GM21619 (cell line): ENCODE measurements around the gene ANKS1A.
A peak's percentile ranks its signal among the peaks of the same experiment; 100 is the strongest.
"Not testable (repeated sequence)": the region's sequence is repeated elsewhere in the genome, so short reads cannot be mapped to it uniquely, and the experiment has no call there.

Experiments
- ATAC-seq: cut with Tn5 transposase; IDR thresholded peaks from one replicate; pipeline ENCODE4 v1.9.1; 2021; ENCODE audit not compliant: unreplicated experiment

Gene ANKS1A

GRCh38 chr6:34877869-34878485 is 11.1 kb upstream of the ANKS1A start:
- no peak for ATAC-seq

GRCh38 chr6:34884073-34884472 is 5.0 kb upstream of the ANKS1A start:
- not testable (repeated sequence) for ATAC-seq

- no peak for ATAC-seq
Observed at GRCh38 chr6:34884996-34885395, 4.1 kb upstream of the ANKS1A start.

- not testable (repeated sequence) for ATAC-seq
Observed at GRCh38 chr6:34885837-34886236, 3.2 kb upstream of the ANKS1A start.

GRCh38 chr6:34887753-34888513 is 1.1 kb upstream of the ANKS1A start, which contains the start of gene TAF11:
Gene TAF11 (minus strand): TSS chr6:34888042. CDS start chr6:34887957, 85 bp downstream.
- ATAC-seq: peak; percentile 78

- no peak for ATAC-seq
Observed at GRCh38 chr6:34888514-34888856, 570 bp upstream of the ANKS1A start.

- no peak for ATAC-seq
Observed at GRCh38 chr6:34890533-34890925, 1.5 kb downstream of the ANKS1A start.

GRCh38 chr6:34891296-34891695 is 2.2 kb downstream of the ANKS1A start:
- no peak for ATAC-seq

- ATAC-seq: no peak
Observed at GRCh38 chr6:34894693-34895092, 5.6 kb downstream of the ANKS1A start.

GRCh38 chr6:34897130-34897529 is 8.1 kb downstream of the ANKS1A start:
- no peak for ATAC-seq

- no peak for ATAC-seq
Observed at GRCh38 chr6:34897716-34898115, 8.7 kb downstream of the ANKS1A start.

GRCh38 chr6:34899748-34900147 is 10.7 kb downstream of the ANKS1A start:
- not testable (repeated sequence) for ATAC-seq

GRCh38 chr6:34900321-34901031 is 11.4 kb downstream of the ANKS1A start:
- ATAC-seq: no peak

- ATAC-seq: no peak
Observed at GRCh38 chr6:34901930-34902329, 12.9 kb downstream of the ANKS1A start.

GRCh38 chr6:34904990-34905613 is 16.0 kb downstream of the ANKS1A start:
- no peak for ATAC-seq

- ATAC-seq: no peak
Observed at GRCh38 chr6:34906826-34907225, 17.8 kb downstream of the ANKS1A start.

- ATAC-seq: no peak
Observed at GRCh38 chr6:34908194-34908593, 19.1 kb downstream of the ANKS1A start.

GRCh38 chr6:34909320-34909883 is 20.3 kb downstream of the ANKS1A start:
- no peak for ATAC-seq

- ATAC-seq: no peak
Observed at GRCh38 chr6:34911822-34912221, 22.8 kb downstream of the ANKS1A start.

- peak; percentile 86 for ATAC-seq
Observed at GRCh38 chr6:34912715-34913464, 23.8 kb downstream of the ANKS1A start.
